GM18499 (cell line): Measurements from ENCODE around the gene PPP5C.

ENCODE experiments used
- ATAC-seq: cut with Tn5 transposase; IDR thresholded peaks from one replicate; pipeline ENCODE4 v1.9.1; 2021; ENCODE audit warnings: moderate number of reproducible peaks; ENCODE audit not compliant: insufficient read depth, unreplicated experiment

PPP5C gene

GRCh38 chr19:46330319-46330918 lies 16.5 kb upstream of the PPP5C start:
- no peak for ATAC-seq

- no peak for ATAC-seq
Measured at GRCh38 chr19:46337487-46337886, 9.4 kb upstream of the PPP5C start.

- ATAC-seq, result no peak
Measured at GRCh38 chr19:46339446-46339845, 7.4 kb upstream of the PPP5C start.

- no peak for ATAC-seq
Measured at GRCh38 chr19:46340051-46340659, 6.7 kb upstream of the PPP5C start.

GRCh38 chr19:46341937-46342336 lies 5.0 kb upstream of the PPP5C start:
- ATAC-seq, result no peak

- ATAC-seq, result no peak
Measured at GRCh38 chr19:46344363-46344762, 2.5 kb upstream of the PPP5C start.

GRCh38 chr19:46345157-46345556 lies 1.7 kb upstream of the PPP5C start:
- no peak for ATAC-seq

GRCh38 chr19:46347572-46347883 lies 641 bp downstream of the PPP5C start:
- no peak for ATAC-seq

GRCh38 chr19:46347985-46348384 lies 1.1 kb downstream of the PPP5C start:
- ATAC-seq, result no peak

- ATAC-seq, result no peak
Measured at GRCh38 chr19:46349311-46349993, 2.6 kb downstream of the PPP5C start.

GRCh38 chr19:46350029-46350757 lies 3.3 kb downstream of the PPP5C start:
- no peak for ATAC-seq

GRCh38 chr19:46350758-46351159 lies 3.9 kb downstream of the PPP5C start:
- no peak for ATAC-seq

- no peak for ATAC-seq
Measured at GRCh38 chr19:46351241-46352041, 4.6 kb downstream of the PPP5C start.

GRCh38 chr19:46353730-46354528 lies 7.0 kb downstream of the PPP5C start:
- no peak for ATAC-seq

GRCh38 chr19:46355234-46356148 lies 8.6 kb downstream of the PPP5C start:
- no peak for ATAC-seq

GRCh38 chr19:46356149-46357055 lies 9.5 kb downstream of the PPP5C start:
- no peak for ATAC-seq

- no peak for ATAC-seq
Measured at GRCh38 chr19:46357846-46358583, 11.1 kb downstream of the PPP5C start.
